ENCODE measurements around the gene SSC4D.

SSC4D gene

DNA sequence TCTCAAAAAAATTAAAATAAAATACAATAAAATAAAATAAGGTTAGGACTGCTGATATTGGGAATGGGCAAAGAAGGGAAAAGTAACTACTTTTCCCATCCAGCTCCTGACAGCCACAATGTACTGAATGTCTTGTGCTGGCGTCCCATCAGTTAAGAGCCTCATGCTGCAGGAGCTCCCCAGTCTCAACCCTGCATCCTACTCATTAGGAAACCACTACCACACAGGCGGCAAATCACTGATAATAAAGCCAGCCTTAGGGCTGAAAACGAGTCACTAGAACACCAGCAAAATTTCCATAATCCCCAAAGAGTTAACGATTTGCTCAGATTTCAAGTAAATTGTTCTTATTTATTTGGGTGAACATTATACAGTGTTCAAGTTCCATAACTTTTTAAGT is 55.0 kb downstream of the SSC4D start:
- DNase-seq (ENCODE audit: low read depth): no peak

DNA sequence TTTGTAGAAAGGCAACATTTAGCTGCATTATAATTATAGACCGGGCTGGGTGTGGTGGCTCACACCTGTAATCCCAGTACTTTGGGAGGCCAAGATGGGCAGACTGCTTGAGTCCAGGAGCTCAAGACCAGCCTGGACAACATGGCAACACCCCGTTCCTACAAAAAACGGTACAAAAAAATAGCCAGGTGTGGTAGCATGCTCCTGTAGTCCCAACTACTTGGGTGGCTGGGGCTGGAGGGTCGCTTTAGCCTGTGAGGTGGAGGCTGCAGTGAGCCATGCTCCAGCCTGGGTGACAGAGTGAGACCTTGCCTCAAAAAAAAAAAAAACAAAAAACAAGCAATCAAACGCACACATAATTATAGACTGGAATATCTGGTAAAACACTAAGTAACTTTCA is 55.8 kb downstream of the SSC4D start:
- no peak for DNase-seq (ENCODE audit: low read depth)

DNA sequence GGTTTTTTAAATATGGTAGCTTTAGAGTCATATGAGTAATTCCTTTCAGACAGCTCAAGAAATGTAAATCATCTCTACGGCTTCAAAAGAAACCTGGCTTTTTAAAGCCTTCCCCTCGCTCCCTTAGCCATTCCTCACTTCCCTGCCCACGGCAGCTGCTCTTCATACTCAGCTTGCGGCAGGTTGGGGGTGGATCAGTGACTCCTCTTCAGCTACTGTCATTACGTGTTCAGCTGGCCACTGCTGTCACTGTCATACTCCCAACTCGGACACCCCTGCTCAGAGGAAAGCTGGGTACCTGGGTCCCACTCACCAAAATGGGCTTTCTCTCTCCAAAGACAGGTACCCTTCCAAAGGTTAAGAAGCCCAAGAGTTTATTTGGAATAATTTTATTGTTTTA is 57.3 kb downstream of the SSC4D start:
- DNase-seq (ENCODE audit: low read depth): no peak

DNA sequence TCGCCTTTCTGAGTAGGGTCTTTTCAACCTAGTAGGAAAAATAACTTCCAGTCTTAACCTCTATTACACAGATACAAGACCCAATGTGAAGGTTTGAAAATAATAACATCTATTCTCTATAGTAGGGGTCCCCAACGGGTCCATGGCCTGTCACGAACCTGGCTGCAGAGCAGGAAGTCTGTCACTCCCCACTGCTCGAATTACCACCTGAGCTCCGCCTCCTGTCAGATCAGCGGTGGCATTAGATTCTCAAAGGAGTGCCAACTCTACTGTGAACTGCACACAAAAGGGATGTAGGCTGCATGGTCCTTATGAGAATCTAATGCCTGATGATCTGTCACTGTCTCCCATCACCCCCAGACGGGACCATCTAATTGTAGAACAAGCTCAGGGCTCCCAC is 58.1 kb downstream of the SSC4D start:
- no peak for DNase-seq (ENCODE audit: low read depth)

DNA sequence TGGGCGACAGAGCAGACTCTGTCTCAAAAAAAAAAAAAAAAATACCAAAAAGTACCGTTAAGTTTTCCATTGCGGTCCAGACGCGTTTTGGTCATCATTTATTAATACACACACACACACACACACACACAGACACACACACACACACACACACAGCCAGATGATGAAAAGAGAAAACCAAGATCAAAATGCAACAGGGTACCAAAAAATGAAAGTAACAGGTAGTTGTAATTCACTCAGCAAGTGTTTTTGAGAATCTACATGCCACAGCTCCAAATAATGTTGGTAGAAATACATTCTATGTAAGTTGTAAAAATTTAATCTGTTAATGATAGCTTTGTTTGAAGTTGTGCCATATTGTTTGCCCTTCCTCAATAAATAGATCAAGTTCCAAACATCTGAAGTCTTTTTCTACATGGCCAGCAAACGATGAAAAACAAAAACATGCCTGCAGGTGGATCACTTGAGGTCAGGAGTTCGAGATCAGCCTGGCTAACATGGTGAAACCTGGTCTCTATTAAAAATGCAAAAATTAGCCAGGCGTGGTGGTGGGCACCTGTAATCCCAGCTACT is 60.1 kb downstream of the SSC4D start:
- no peak for DNase-seq (ENCODE audit: low read depth)

DNA sequence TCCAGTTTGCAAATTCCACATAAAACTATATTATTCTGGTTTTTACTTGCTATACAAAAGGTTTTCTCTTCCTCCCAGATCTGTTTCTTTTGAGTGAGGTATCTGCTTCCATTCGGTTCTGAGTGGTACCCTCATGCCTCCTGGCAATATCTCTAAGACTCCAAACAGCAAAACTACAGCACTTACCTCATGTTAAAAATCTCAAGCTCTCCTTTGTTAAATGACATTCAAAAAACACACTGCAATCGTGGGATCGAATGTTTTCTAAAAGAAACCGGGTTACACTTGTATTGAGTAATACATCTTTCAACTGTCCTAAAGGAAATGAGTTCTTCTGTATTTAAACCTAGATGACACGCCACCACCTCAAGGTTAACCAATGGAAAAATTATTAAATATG is 61.8 kb downstream of the SSC4D start:
- DNase-seq (ENCODE audit: low read depth): no peak

DNA sequence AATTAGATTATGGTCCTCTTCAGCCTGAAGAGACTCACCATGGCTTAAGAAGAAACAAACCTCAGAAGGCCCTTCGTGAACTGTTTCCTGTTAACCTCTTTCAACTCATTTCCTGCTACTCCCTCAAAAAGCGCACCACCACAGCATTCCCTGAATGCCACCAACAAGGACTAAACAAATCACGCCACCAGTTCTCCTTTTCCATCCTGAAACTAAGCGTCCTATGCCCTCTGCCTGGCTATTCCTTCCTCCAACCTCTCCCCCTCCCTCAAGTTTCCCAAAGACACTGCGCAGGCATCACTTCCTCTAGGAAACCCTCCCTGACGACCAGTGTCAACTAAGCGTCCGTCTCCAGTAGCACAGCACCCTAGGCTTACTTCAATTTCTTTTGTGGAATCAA is 62.7 kb downstream of the SSC4D start:
- DNase-seq (ENCODE audit: low read depth): no peak

DNA sequence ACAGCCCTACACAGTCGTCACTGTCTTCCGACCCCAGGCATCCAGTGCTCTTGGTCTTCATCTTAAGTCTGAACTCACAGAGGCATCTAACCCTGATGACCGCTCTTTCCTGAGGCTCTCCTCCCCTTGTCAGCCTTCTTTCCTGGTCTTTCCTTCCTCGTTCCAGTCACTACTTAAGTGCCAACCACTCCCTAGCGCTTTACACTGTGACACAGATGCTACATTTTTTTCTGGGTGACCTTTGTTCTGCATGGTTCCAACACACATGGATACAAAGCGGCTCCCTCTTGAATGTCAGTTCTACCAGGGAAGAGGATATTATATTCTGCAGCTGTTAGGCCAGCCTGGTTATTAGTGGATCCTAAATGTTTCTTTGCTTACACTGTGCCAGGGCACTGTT is 63.4 kb downstream of the SSC4D start:
- DNase-seq (ENCODE audit: low read depth): no peak

DNA sequence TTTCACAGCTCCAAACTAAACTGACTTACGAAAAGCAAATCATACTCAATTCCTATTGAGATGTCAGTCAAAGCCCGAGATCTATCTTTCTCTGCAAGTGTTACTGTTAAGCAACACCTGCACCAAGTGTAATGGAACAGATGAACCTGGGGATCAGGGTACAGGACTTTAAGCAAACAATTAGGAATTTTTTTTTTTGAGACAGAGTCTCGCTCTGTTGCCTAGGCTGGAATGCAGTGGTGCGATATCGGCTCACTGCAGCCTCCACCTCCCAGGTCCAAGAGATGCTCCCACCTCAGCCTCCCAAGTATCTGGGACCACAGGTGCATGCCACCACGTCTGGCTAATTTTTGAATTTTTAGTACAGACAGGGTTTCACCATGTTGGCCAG is 65.6 kb downstream of the SSC4D start:
- no peak for DNase-seq (ENCODE audit: low read depth)

DNA sequence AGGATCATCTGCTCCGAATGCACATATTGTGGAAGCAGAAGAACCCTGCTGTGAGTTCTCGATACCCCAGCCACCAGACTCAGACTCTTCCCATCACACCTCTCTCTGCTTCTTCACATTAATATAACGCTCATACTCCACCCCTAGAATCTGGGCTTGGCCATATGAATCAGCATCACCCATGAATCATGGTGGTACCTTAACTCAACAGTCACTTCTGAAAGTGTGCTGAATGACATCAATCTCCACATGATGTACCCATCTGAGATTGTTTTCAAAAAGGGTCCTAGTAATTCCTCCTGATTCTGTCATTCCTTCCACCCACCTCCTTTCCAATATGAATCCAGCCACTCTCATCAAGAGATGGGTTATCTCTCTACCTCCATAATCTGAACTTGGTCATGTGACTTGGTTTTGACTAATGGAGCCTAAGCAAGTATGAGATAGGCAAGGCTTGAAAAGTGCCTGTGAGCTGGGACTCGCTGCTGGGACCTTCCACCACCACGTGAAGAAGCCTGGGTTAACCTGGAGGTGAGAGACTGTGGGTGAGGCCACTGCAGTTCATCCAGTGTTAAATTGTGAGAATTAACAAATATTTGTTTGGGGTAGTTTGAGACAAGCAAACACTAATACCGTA is 66.1 kb downstream of the SSC4D start:
- DNase-seq (ENCODE audit: low read depth): no peak

DNA sequence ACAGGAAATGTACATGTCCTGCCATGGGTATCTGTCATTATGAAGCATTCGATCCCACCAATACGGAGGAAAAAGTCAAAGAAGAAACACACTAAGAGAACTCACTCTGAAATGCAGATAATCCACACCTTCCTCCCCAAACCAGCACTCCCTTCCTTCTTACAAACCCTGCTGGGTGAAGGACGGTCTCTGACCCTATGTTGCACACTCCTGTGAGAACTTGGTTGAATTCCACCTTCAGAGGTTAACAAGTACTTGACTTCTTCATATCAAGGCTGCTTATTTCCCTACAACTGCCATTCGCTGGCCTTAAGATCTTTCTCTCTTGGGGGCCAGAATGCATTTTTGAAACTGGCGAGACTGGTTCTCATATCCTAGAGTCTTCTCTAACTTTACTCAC is 67.3 kb downstream of the SSC4D start:
- DNase-seq (ENCODE audit: low read depth): no peak

DNA sequence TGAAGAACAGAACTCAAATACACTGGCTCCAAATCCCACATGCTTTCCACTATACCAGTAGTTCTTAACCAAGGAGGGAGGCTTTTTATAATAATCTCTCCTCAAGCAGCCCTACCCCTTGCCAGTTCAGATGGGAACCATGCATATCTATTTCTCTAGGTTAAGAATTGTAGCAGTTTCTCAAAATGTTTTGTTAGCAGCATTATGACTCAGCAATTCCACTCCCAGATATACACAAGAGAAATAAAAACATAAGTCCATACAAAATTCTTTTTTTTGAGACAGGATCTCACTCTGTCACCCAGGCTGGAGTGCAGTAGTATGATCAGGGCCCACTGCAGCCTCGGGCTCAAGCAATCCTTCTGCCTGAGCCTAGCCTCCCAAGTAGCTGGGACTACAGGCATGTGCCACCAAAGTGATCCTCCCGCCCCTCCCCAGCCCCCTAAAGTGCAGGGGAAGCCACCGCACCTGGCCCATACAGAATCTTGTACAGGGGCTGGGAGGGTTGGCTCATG is 68.8 kb downstream of the SSC4D start:
- DNase-seq (ENCODE audit: low read depth): no peak
